HEK293T (cell line): ENCODE measurements around the gene PPP4R4.

Experiments used
- ARNT ChIP-seq: fragments of 450-650 bp; IDR thresholded peaks from 2 replicates; pipeline ENCODE4 v1.6.1; 2017; ENCODE audit warnings: mild to moderate bottlenecking
- SP1 ChIP-seq: fragments of 450-650 bp; IDR thresholded peaks from 2 replicates; pipeline ENCODE4 v1.6.1; 2017

DNA sequence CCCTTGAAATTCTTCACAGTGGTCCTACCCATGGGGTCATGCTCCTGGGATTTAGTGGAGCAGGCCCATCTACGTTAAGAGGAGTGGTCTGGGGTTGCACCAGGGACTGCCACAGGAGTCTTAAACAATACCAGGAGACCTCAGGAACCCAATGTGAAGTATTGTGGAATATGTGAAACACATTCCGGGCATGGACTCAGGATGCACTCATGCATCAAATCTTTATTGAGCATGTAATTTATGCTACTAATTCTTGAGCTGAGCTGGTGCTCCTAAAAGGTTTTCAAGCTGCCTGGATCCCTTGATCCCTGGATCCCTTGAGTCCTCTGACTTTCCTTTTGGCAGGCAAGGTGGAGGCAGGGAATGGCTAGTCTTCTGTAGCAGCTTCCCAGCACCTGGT, 110.1 kb downstream of the PPP4R4 start:
- TF ChIP-seq ARNT: no peak
- no peak for TF ChIP-seq SP1
